Middle frontal gyrus (tissue), 1 donor: ENCODE results near the gene REM2.

Experiments used
- DNase-seq: peaks from one replicate; pipeline ENCODE4 v3.0.0-alpha.2; 2015; ENCODE audit warnings: low spot score; ENCODE audit errors: extremely low spot score

Gene REM2

DNA sequence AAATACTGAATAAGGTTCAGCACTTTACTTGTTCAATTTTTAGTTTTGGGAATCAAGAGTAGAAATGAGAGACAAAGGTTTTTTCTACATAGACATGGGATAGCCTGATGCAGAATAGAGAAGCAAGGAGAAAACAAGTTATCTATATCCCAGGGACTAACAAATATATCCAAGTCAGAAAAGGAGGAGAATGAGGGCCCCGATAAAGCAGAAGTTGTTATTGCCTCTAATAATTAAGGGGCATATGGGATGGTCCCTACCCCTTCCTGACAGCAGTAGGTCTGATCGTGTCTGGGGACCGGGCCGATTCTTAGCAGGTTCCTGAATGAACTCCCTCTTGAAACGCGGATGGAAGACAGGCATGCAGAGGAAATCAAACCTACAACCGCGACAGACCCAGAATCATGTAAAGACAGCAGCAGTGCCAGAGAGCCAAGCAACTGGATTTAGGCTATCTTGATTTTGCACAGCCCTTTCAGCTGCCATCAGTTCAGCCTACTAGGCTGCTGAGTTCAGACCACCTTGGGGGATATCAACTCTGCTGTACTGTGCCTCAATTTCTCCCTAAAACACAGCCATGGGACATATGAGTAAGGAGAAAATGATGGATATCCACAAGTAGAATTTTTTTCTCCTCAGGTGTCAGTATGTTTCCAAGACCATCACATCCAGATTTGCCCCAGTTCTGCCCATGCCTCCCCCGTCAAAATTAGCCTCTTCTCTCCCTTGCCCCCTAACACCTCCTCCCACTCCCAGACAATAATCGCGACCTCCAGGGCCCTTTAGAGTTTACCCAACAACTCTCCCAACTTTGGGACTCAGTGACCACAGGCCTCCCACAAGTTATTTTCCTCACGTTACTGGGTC lies 45.4 kb downstream of the REM2 start:
- no peak for DNase-seq

- DNase-seq = peak; percentile 100
Observed at GRCh38 chr14:22929104-22929960, 46.3 kb downstream of the REM2 start, which contains the start of gene PRMT5. PRMT5 (minus strand) TSS chr14:22929376; CDS start chr14:22929361, 15 bp downstream.

DNA sequence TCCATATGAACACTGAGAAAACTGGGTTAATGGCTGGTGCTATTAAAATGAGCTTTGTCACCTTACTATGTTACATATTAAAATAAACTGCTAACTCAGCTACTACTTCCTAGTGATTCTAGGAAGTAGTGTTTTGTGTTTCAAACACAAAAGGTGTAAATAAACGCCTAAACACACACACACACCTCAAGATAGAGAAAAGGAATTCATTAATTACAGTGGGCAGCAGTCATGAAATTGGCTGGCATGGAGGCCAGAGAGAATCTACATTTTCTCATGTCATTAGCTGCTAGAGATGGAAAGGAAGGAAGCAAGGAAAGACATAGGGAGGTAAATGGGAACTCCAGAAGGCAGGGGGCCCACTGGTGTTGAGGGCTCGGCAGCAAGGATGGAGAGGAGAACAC lies 46.9 kb downstream of the REM2 start:
- no peak for DNase-seq

DNA sequence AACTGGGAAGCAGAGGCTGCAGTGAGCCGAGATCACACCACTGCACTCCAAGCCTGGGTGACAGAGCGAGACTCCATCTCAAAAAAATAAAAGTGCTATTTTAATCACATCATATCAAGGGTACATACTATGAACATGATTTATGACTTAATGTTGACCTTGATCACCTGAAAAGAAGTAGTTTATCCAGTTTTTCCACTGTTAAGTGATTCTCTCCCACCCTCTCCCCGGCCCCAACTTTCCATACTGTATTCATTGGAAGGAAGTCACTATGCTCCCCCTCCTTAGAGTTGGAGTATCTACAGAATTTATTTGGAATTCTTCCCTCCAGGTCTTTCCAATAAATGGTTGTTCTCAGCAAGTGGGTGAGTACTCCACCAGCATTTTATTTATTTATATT lies 49.1 kb downstream of the REM2 start:
- DNase-seq = no peak

DNA sequence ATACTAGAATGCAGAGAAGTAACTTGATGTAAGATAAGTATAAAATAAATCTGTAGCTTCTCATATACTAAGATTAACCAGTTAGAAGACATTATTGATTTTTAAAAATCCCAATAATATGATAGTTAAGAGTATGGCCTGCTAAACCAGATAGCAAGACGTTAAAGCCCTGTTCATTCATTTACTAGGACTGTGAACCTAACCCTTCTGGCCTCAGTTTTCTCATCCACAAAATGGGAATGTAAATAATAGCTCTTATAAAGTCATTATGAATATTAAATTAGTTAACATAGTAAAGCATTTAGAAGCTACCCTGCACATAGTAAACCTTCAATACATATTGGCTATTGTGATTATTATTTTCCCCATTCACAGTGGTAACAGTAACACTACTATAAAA lies 52.1 kb downstream of the REM2 start:
- DNase-seq = no peak
